IMR-90 (cell line): Measurements from ENCODE around the gene PMEPA1. TPM values are rescaled to one million over a fixed set of nuclear protein-coding genes. Genes with fewer than 3 reads are reported as not detected.

Experiments used
- ATAC-seq: fragments of 200-7000 bp; cut with Tn5 transposase; 2 replicates; pipeline ENCODE4 v1.9.1; 2020; ENCODE audit warnings: low read depth, mild to moderate bottlenecking, moderate library complexity
- BruUV-seq: library from RNA; stranded (reverse); fragments of 400-500 nt; replicated peaks from 2 replicates; lab custom pipeline; 2021; lab: Mats Ljungman, UMichigan
- CTCF ChIA-PET: fragments of 300-600 bp; formaldehyde crosslinking; extraction: SDS; loops from one replicate; lab custom pipeline; 2021; ENCODE audit warnings: antibody characterized with exemption; lab: Yijun Ruan, JAX
- POLR2A ChIA-PET: fragments of 300-600 bp; sonication (Branson Sonifier 250); formaldehyde crosslinking; loops from one replicate; lab custom pipeline; 2022; ENCODE audit warnings: antibody characterized with exemption; ENCODE audit not compliant: unreplicated experiment; lab: Charles Lee
- DNase-seq: peaks from one replicate; pipeline ENCODE4 v3.0.0; 2013
- H2AFZ ChIP-seq: replicated peaks from 2 replicates; pipeline ENCODE3; 2013; ENCODE audit warnings: low read length, mild to moderate bottlenecking; ENCODE audit not compliant: poor library complexity
- H2AK5ac ChIP-seq: 2 replicates; pipeline ENCODE4 v1.6.1; 2013; ENCODE audit warnings: low read depth, low read length, inconsistent platforms
- H2AK9ac ChIP-seq: replicated peaks from 2 replicates; pipeline ENCODE3; 2013; ENCODE audit warnings: mild to moderate bottlenecking, low read depth, low read length, moderate library complexity; ENCODE audit not compliant: poor library complexity
- H2BK120ac ChIP-seq: 2 replicates; pipeline ENCODE4 v1.6.1; 2013; ENCODE audit warnings: low read depth, low read length, inconsistent platforms
- H2BK15ac ChIP-seq: 3 replicates; pipeline ENCODE4 v1.6.1; 2013; ENCODE audit warnings: low read depth, low read length, inconsistent platforms
- H2BK20ac ChIP-seq: 2 replicates; pipeline ENCODE4 v1.6.1; 2013; ENCODE audit warnings: low read depth, mild to moderate bottlenecking, inconsistent platforms, low read length, moderate library complexity
- H2BK5ac ChIP-seq: 2 replicates; pipeline ENCODE4 v1.6.1; 2013; ENCODE audit warnings: mild to moderate bottlenecking, low read depth, low read length, inconsistent platforms; ENCODE audit not compliant: poor library complexity, severe bottlenecking
- H3K14ac ChIP-seq: replicated peaks from 2 replicates; pipeline ENCODE4 v1.6.1; 2013; ENCODE audit warnings: low read depth, low read length, inconsistent platforms
- H3K18ac ChIP-seq: 2 replicates; pipeline ENCODE4 v1.6.1; 2013; ENCODE audit warnings: low read depth, low read length, control low read depth
- H3K23ac ChIP-seq: 2 replicates; pipeline ENCODE4 v1.6.1; 2013; ENCODE audit warnings: low read depth, low read length, inconsistent platforms
- H3K27ac ChIP-seq: 2 replicates; pipeline ENCODE4 v1.5.1; 2013; ENCODE audit warnings: mild to moderate bottlenecking, control low read depth, low read length; ENCODE audit not compliant: insufficient read depth
- H3K27me3 ChIP-seq: 2 replicates; pipeline ENCODE4 v1.6.1; 2013; ENCODE audit warnings: low read length; ENCODE audit not compliant: control insufficient read depth, insufficient read depth
- H3K36me3 ChIP-seq: 2 replicates; pipeline ENCODE4 v1.6.1; 2013; ENCODE audit warnings: low read length, mixed read lengths; ENCODE audit not compliant: control insufficient read depth, insufficient read depth
- H3K4ac ChIP-seq: 2 replicates; pipeline ENCODE4 v1.6.1; 2013; ENCODE audit warnings: low read depth, low read length, inconsistent platforms
- H3K4me1 ChIP-seq: 2 replicates; pipeline ENCODE4 v1.6.1; 2013; ENCODE audit warnings: low read length, mixed read lengths; ENCODE audit not compliant: control insufficient read depth, insufficient read depth
- H3K4me2 ChIP-seq: 2 replicates; pipeline ENCODE4 v1.6.1; 2013; ENCODE audit warnings: low read depth, mild to moderate bottlenecking, control low read depth, low read length, moderate library complexity
- H3K4me3 ChIP-seq: 2 replicates; pipeline ENCODE4 v1.5.1; 2013; ENCODE audit warnings: low read depth, mild to moderate bottlenecking, control low read depth, low read length, moderate library complexity; ENCODE audit not compliant: insufficient read depth
- H3K56ac ChIP-seq: 2 replicates; pipeline ENCODE4 v1.6.1; 2013; ENCODE audit warnings: low read length, inconsistent platforms; ENCODE audit not compliant: insufficient read depth; ENCODE audit errors: extremely low read depth
- H3K79me1 ChIP-seq, 2 experiments: 2 replicates each; pipeline ENCODE4 v1.6.1; 2013; ENCODE audit warnings: low read length in 2 of 2, inconsistent platforms in 1 of 2, low read depth in 1 of 2
- H3K9ac ChIP-seq: 2 replicates; pipeline ENCODE4 v1.6.1; 2013; ENCODE audit warnings: low read depth, low read length, control low read depth
- H3K9me1 ChIP-seq: 2 replicates; pipeline ENCODE4 v1.6.1; 2013; ENCODE audit warnings: low read length, inconsistent platforms; ENCODE audit not compliant: insufficient read depth
- H3K9me3 ChIP-seq: 2 replicates; pipeline ENCODE4 v1.6.1; 2013; ENCODE audit warnings: low read length; ENCODE audit not compliant: control insufficient read depth, insufficient read depth
- H4K20me1 ChIP-seq: 2 replicates; pipeline ENCODE4 v1.6.1; 2013; ENCODE audit warnings: low read length, inconsistent platforms; ENCODE audit not compliant: insufficient read depth
- H4K5ac ChIP-seq: 2 replicates; pipeline ENCODE4 v1.6.1; 2013; ENCODE audit warnings: mild to moderate bottlenecking, low read depth, low read length, control low read depth
- H4K8ac ChIP-seq, 2 experiments: 2 replicates each; pipeline ENCODE4 v1.6.1; 2013; ENCODE audit warnings: low read depth in 2 of 2, low read length in 2 of 2, control low read depth in 1 of 2, inconsistent platforms in 1 of 2
- H4K91ac ChIP-seq: 2 replicates; pipeline ENCODE4 v1.6.1; 2013; ENCODE audit warnings: low read depth, low read length, inconsistent platforms; ENCODE audit not compliant: insufficient read depth
- MAFK ChIP-seq: IDR thresholded peaks from 2 replicates; pipeline ENCODE4 v1.6.1; 2012; ENCODE audit warnings: low read depth, low read length, improper control_type of control experiment
- MAZ ChIP-seq: IDR thresholded peaks from 2 replicates; pipeline ENCODE4 v1.6.1; 2012; ENCODE audit warnings: low read depth, mild to moderate bottlenecking, low read length, improper control_type of control experiment, moderate library complexity, borderline replicate concordance
- POLR2A ChIP-seq: IDR thresholded peaks from 2 replicates; pipeline ENCODE4 v1.6.1; 2012; ENCODE audit warnings: mild to moderate bottlenecking, low read depth, low read length
- RCOR1 ChIP-seq: IDR thresholded peaks from 2 replicates; pipeline ENCODE4 v1.6.1; 2012; ENCODE audit warnings: mild to moderate bottlenecking, low read length, improper control_type of control experiment; ENCODE audit not compliant: insufficient replicate concordance
- USF2 ChIP-seq: fragments of 150-350 bp; IDR thresholded peaks from 2 replicates; pipeline ENCODE4 v1.6.1; 2017; ENCODE audit warnings: mild to moderate bottlenecking, antibody characterized with exemption, low read length, low read depth
- WGBS, 2 experiments: methylation state at CpG; one replicate each; pipeline versions ENCODE4 v1.1.5 to v1.1.7; 2013; ENCODE audit warnings: missing lambda C conversion rate in 2 of 2; ENCODE audit not compliant: insufficient read length in 1 of 2; ENCODE audit errors: extremely low coverage in 2 of 2; 5-methylcytosine and 5-hydroxymethylcytosine counted together
- dilution Hi-C: fragments of 300-500 bp; cut with HindIII; formaldehyde crosslinking; loops from one replicate; pipeline ENCODE4 v1.14.3; 2018; ENCODE audit warnings: low sequenced_read_pairs; ENCODE audit not compliant: unreplicated experiment
- in situ Hi-C: fragments of 300-500 bp; cut with MboI; formaldehyde crosslinking; loops from 3 replicates; pipeline ENCODE4 v1.14.3; 2019; ENCODE audit warnings: low sequenced_read_pairs, inconsistent platforms, mixed read lengths
- intact Hi-C: fragments of 100-400 bp; cut with micrococcal nuclease; formaldehyde crosslinking; loops from 2 replicates; pipeline ENCODE4 v1.10.0; 2022
- polyA plus RNA-seq, 3 experiments: library from polyadenylated mRNA; depleted of rRNA; stranded (reverse); fragments of >200 nt; gene quantifications; 2 replicates each; pipeline ENCODE4 v1.2.3, GENCODE V29; 2012; ENCODE audit warnings: low replicate concordance in 1 of 3
- total RNA-seq: library from RNA; depleted of rRNA; stranded (reverse); fragments of >200 nt; gene quantifications from 2 replicates; pipeline ENCODE4 v1.2.3, GENCODE V29; 2012

The PMEPA1 gene
- total and polyA plus RNA-seq, 2 of the 4 experiments (the other 2 are of a cell fraction), result 2.0 to 6.9 TPM

- Histone ChIP-seq H3K27me3 (peaks cover 9% of the 10 kb centered on the region), H4K8ac (no peak overlapping the region), H4K5ac (no peak overlapping the region), H3K9me3 (peaks cover 3% of the 10 kb centered on the region; the same call in 1 of the 2 replicates), H3K14ac (no peak overlapping the region), H3K27ac (no peak overlapping the region), H3K4me2 (no peak overlapping the region), H3K18ac (no peak overlapping the region), H3K79me1 (no peaks in the 10 kb centered on the region), H2BK15ac (no peak overlapping the region), H2BK20ac (no peak overlapping the region), H4K20me1 (no peaks in the 10 kb centered on the region), H3K56ac (no peak overlapping the region), H3K36me3 (no peaks in the 10 kb centered on the region), H2AK5ac (no peak overlapping the region), H3K9ac (no peak overlapping the region), H2AFZ (no peak overlapping the region), H3K4ac (no peak overlapping the region), H4K91ac (no peak overlapping the region), H3K23ac (no peak overlapping the region), H3K4me3 (no peak overlapping the region), H2BK5ac (no peak overlapping the region), H2BK120ac (no peak overlapping the region), H2AK9ac (no peak overlapping the region), H3K4me1 (no peaks in the 10 kb centered on the region), H3K9me1 (no peaks in the 10 kb centered on the region)
- ATAC-seq, result no peak
- dilution Hi-C loops (no loop called here), intact Hi-C loops (no loop called here), in situ Hi-C loops (no loop called here)
- no TSS peak for BruUV-seq
- CTCF ChIA-PET, result interaction anchor here (0.6 kb wide), 1 partner anchor 1070 kb away, joined by 3 read pairs; no protein-coding TSS in a partner anchor
- WGBS, 2 experiments, result 74% methylated on average over 3 of the region's 11 CpGs; no CpG with 5 or more reads in 1 of the 2 experiments
- POLR2A ChIA-PET, result no interaction called here
- TF ChIP-seq USF2 (no peak), MAZ (no peak), RCOR1 (no peak), MAFK (no peak), POLR2A (no peak)
- DNase-seq, result no peak
Observed at GRCh38 chr20:57620999-57621398, 88.8 kb downstream of the PMEPA1 start.
